Hematopoietic multipotent progenitor cell treated with erythropoietin and hydrocortisone succinate and interleukin-3 and kit ligand, for 4 days (in vitro differentiated cells): Measurements from ENCODE around the gene ARL14EP.

ENCODE experiments used
- DNase-seq: peaks from one replicate; pipeline ENCODE4 v3.0.0-alpha.2; 2015

The ARL14EP gene

GRCh38 chr11:30328681-30329080, 5.8 kb downstream of the ARL14EP start:
- DNase-seq = no peak

DNA sequence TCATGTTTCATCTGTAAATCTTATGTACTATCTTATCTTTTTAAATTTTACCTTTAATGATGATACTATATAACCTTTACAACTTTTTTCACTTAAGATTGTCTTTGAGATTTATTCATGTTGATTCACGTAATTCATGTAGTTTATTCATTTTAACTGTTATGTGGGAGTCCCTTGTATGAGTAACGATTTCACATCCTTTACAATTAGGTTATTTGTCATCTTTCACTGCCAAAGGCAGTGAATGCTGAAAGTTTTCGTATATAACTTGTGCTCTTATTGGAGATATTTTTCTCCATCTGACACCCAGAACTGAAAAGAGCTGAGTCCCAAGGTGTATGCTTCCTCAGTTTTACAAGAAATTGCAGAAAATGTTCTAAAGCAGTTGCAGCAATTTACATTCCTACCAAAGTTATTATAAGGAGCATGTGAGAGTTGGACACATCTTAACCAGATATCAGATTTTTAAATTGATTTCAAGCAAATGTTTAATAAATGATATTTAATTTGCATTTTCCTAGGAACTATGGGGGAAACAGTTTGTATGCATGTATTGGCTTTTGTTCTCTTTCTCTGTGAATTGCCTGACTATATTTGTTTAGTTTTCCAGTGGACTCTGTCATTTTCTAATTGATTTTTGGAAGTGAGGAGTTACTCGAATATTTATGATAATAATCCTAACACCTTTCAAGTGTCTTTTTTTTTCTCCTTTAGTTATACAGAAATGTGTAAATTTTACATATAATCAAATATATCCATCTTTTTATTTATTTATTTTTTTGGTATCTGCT, 6.4 kb downstream of the ARL14EP start:
- DNase-seq = no peak

DNA sequence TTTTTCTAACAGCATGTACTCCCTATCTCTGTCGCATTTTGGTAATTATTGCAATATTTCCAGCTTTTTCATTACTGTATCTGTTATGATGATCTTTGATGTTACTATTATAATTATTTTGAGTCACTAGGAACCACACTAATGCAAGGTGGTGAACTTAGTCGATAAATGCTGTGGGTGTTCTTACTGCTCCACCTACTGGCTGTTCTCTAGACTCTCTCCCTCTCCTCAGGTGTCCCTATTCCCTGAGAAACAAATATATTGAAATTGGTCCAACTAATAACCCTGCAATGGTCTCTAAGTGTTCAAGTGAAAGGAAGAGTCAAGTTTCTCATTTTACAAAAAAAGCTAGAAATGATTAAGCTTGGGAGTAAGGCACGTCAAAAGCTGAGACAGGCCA, 10.5 kb downstream of the ARL14EP start:
- DNase-seq = peak; percentile 41

- peak; percentile 58 for DNase-seq
These were observed 19.8 kb downstream of the ARL14EP start for GRCh38 chr11:30342736-30343166.

DNA sequence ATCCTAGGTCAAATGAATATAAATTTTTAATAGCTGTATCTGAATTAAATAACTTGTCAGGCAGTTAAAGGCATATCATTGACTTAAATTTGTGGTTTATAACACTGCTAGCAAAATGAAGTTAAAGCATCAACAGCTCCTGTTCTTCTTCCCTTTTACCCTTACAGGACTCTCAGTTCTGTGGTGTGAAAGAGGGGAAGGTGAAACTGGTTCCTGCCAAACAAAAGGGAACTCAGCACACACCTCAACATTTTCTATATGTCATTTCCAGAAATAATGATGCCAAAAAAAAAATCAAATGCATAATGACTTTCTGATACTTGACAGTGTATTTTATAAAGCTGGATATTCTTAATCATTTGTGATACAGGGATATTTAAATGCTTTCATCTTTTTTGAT, 21.2 kb downstream of the ARL14EP start:
- no peak for DNase-seq

DNA sequence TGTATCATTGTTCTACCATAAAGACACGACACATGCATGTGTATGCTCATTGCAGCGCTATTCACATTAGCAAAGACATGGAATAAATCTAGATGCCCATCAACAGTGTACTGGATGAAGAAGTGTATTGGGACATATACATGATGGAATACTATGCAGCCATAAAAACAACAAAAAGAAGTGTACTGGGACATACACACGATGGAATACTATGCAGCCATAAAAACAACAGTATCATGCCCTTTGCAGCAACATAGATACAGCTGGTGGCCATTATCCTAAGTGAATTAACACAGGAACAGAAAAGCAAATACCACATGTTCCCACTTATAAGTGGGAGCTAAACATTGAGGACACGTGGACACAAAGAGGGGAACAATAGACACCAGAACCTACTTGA, 22.7 kb downstream of the ARL14EP start:
- no peak for DNase-seq

- DNase-seq = peak; percentile 87
These were observed 23.3 kb downstream of the ARL14EP start for GRCh38 chr11:30346068-30346688.

- no peak for DNase-seq
These were observed 25.1 kb downstream of the ARL14EP start for GRCh38 chr11:30348035-30348434.

DNA sequence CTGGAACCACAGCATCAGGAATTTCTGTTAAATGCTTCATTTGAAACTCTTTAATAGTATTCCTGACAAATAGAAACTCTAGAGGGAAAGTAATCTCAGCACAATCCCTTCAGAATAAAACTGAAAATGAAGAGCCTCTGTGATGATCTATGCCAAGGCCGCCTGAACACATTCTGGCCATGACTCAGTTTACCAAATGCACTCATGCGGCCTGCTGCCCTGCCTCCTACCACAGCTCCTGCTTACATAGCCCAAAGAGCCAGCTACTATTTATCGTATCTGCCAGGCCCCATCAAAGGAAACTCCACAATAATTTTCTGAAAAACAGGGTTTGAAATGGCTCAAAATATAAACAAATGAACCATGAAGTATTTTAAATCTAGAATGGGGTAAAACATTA, 27.0 kb downstream of the ARL14EP start:
- DNase-seq = no peak

DNA sequence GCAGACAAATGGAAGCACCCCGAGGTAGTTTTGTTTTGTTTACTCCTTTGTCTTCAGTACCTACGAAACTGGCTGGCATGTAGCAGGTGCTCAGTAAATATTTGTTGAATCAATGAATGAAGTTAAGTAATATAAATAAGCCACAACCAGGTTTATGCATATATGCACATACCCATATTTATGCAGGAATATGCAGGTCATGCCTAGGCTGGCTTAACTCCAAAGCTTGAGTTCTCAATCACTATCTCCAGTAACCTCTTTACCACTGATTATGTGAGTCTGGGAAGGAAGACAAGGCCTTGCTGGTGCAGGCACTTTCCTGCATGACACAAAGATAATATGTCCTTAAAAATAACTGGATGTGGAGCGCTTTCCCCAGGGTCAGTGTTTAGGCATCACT, 27.5 kb downstream of the ARL14EP start:
- no peak for DNase-seq

- no peak for DNase-seq
These were observed 28.2 kb downstream of the ARL14EP start for GRCh38 chr11:30351061-30351460.

GRCh38 chr11:30356391-30356790, 33.5 kb downstream of the ARL14EP start:
- no peak for DNase-seq

GRCh38 chr11:30357872-30358271, 35.0 kb downstream of the ARL14EP start:
- DNase-seq = no peak

DNA sequence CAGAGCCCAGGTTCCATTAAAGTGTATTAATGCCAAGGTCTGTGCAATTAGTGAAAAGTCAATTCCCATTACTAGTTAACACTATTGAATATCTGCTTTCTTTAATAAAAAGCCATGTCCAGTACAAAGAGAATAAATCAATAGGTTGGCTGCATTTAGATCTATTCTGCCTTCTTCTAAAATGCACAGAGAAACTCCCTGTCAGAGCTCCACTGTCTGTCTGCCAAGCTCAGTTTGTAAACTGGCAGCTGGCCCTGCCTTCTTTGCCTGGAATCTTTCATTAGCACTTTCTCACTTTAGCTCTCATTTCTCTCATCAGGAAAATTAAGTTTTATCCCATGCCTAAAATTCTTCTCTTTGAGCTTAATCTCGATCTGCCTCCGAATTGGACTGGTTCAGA, 35.6 kb downstream of the ARL14EP start:
- DNase-seq = no peak

GRCh38 chr11:30360741-30361140, 37.8 kb downstream of the ARL14EP start:
- DNase-seq = no peak

- DNase-seq = peak; percentile 77
These were observed 41.4 kb downstream of the ARL14EP start for GRCh38 chr11:30364139-30364836.

GRCh38 chr11:30364837-30365482, 42.1 kb downstream of the ARL14EP start:
- DNase-seq = no peak

DNA sequence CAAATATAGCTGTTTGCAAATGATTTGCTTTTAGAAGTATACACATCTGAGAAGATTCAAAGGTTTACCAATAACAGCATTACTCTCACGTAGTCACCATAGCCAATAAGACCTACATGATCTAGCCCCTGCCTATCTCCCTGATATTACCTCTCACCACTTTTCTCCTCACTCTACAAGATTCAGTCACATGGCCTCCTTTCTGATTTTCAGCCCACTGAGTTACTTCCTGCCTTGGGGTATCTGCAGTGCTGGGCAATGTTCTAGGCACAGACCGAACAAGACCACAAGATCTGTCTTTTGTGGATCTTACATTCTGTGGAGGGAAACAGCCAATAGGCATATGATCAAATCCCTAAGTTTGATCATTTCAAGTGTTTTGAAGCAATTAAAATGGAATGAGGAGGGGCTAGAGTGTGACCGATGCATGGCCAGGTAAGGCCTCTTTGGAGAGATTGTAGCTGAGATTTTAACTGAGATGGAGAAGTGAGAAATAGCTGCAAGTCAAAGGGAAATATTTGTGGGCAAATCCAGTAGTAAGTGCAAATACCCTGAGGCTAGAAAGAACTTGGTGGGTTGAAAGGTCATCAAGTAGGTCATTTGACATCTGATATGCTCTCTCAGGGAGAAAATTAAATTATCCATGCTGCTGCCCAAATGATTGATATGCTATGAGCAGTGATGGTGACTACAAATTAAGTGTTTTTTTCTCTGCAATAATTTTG, 43.1 kb downstream of the ARL14EP start:
- DNase-seq = no peak

DNA sequence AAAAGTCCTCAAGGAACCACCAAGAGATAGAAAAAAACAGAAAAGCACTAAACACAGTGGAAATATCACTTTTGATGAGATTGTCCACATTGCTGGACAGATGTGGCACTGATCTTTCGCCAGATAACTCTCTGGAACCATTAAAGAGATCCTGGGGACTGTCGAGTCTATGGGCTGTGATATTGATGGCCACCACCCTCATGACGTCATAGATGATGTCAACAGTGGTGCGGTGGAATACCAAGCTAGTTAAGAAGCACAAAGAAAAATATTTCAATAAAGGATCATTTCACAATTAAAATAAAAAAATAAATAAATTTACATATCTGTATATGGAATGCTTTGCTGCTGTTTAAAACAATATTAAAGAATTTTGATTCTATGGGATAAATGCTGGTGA, 45.5 kb downstream of the ARL14EP start:
- DNase-seq = no peak

DNA sequence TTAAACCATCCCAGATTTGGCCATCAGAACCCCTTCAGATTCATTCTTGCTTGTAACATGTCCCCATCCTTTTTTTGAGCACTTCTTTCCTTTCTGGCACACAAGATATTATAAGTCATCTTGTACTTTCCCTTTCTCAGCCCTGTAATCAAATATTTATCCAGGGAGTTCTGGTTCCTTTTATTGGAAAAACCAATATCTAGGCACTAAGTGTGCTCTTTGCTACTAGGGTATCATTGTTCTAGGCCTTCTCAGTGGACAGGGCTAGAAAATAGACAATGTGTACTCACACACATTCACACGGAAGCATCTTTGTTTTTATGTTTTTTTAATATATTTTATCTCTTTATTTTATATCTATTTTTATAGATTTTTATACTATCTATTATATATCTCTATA, 47.3 kb downstream of the ARL14EP start:
- DNase-seq = no peak

- DNase-seq = no peak
These were observed 54.4 kb downstream of the ARL14EP start for GRCh38 chr11:30377347-30377746.

DNA sequence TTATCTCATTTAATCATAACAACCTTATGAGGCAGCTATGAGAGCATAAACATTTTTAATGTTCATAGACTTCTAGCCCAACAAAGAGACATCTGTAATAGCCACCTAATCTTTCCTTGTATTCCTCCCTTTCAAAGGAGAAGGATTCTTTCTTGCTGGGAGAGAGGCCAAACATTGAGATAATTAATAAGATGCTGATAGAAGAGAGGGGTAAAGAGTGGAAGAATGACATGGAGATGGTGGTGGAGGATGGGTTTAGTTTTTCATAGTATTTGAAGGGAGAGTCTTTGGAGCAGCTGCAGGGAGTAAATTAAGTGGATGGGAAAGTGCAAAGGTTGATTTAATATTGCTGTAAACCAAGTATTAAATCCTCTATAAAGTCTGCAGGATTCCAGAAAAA, 57.9 kb downstream of the ARL14EP start:
- no peak for DNase-seq

DNA sequence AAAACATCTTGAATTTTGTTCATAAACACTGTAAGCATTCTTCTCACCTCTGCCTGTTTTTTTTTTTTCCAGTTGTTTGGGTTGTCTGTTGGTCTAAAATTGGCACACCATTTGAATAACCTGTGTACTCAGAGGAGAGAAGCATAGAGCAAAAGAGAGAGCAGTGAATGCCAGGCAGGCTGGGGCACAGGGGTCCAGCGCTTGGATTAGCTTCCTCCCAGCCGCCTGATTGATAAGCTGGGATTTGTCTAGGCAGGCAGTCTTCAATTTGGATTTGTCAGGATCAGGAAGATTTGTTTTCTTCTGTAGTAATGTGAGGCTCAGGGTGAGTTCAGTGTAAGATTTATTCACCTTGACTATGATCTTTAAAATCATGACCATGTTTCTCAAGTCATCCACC, 59.0 kb downstream of the ARL14EP start:
- no peak for DNase-seq
